DMS114 treated with DMSO at 0.1 percent for 48 hours (cell line): ENCODE results near the gene CPNE6.
"Not testable (repeated sequence)": the region's sequence is repeated elsewhere in the genome, so short reads cannot be mapped to it uniquely, and the experiment has no call there.

Experiments
- DNase-seq: peaks from one replicate; lab custom pipeline; 2025; ENCODE audit not compliant: unreplicated experiment; lab: John Stamatoyannopoulos, UW

Gene CPNE6

GRCh38 chr14:24102357-24103048 lies 31.1 kb downstream of the CPNE6 start:
- DNase-seq = no peak

DNA sequence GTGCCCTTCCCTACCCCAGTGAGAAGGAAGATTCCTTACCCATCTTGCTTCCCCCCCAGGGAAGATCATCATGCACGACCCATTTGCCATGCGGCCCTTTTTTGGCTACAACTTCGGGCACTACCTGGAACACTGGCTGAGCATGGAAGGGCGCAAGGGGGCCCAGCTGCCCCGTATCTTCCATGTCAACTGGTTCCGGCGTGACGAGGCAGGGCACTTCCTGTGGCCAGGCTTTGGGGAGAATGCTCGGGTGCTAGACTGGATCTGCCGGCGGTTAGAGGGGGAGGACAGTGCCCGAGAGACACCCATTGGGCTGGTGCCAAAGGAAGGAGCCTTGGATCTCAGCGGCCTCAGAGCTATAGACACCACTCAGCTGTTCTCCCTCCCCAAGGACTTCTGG lies 32.1 kb downstream of the CPNE6 start:
- DNase-seq = no peak

GRCh38 chr14:24105609-24106239 lies 34.4 kb downstream of the CPNE6 start:
- not testable (repeated sequence) for DNase-seq

DNA sequence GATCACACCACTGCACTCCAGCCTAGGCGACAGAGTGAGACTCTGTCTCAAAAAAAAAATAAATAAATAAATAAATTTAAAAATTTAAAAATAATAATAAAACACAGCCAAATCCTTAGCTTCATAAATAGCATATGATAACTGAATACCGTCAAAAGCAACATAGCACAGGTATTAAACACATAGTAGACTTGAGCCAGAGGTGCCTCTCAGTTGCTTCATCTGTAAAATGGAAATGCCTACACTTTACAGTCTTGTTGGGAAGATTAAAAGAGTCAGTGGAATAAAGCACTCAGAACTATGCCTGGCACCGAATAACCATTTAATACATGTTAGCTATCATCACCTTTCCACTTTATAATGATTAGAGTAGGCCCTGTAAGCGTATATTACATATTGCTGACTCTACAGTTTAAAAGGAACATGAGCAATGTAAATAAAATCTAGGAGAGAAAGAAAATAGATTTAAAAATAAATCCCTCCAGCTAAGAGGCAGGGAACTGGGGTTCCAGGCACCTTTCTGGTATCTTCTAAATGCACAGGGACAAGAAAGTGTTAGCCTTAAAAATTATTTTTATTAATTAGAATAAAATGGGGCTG lies 35.4 kb downstream of the CPNE6 start:
- DNase-seq = no peak

DNA sequence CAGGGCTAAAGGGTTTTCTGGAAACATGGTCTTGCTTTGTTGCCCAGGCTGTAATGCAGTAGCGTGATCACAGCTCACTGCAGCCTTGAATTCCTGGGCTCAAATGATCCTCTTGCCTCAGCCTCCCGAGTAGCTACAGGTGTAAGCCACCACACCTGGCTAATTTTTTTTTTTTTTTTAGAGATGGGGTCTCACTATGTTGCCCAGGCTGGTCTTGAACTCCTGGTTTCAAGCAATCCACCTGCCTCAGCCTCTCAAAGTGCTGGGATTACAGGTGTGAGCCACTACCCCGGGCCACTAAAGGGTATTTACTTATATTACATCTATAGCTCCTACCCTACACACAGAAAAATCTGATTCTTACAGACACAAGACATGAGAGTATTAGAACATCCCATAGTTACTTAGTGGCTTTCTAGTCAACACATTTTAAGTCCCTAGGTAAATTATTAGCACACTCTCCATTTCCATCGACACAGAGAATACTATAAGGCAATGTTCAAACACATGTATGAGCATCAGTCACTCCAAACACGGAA lies 37.0 kb downstream of the CPNE6 start:
- no peak for DNase-seq

- no peak for DNase-seq
Observed at GRCh38 chr14:24110060-24110459, 38.7 kb downstream of the CPNE6 start.

- DNase-seq = no peak
Observed at GRCh38 chr14:24110523-24110922, 39.2 kb downstream of the CPNE6 start.

GRCh38 chr14:24113379-24113800 lies 42.0 kb downstream of the CPNE6 start:
- DNase-seq = no peak

DNA sequence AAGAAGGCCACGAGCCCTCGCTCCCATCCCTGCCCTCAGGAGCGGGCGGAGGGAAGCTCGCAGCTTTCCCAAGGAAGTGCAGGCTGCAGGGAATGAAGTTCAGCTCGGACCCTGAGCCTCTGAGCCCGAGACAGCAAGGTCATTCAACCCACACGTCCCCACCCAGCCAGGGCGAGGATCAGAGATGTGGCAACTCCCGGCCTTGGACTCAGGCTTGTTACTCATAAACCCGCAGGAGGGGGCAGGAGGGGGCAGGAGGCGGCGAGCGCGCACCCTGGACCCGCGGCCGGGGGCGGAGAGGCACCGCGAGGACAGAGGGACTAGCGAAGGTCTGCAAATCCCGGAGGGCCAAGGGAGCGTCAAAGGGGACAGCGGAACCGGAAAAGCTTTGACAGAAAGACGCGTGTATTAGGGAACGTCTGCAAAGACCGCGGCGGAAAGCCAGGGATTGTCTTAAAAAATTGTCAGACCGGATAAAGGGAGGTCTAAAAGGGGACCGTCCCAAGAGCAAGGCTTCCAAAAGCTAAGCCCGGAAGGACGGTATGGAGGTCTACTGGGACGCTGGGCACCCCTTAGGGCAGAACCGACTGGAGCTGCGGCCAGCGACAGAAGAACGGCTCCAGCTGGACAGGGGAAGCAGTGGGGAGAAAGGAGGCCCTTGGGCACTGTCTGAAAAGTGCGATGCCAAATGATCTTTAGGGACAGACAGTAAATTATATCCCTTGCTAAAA lies 42.6 kb downstream of the CPNE6 start:
- peak; percentile 79 for DNase-seq

GRCh38 chr14:24114532-24115421 lies 43.4 kb downstream of the CPNE6 start, which contains the start of the genes DCAF11 and NRL:
DCAF11 (plus strand) TSS chr14:24114777; CDS start chr14:24115595, 818 bp downstream.
NRL (minus strand) TSS chr14:24114949; CDS start chr14:24082848, 32,101 bp downstream.
- peak; percentile 97 for DNase-seq

GRCh38 chr14:24115422-24116127 lies 44.2 kb downstream of the CPNE6 start:
- no peak for DNase-seq

DNA sequence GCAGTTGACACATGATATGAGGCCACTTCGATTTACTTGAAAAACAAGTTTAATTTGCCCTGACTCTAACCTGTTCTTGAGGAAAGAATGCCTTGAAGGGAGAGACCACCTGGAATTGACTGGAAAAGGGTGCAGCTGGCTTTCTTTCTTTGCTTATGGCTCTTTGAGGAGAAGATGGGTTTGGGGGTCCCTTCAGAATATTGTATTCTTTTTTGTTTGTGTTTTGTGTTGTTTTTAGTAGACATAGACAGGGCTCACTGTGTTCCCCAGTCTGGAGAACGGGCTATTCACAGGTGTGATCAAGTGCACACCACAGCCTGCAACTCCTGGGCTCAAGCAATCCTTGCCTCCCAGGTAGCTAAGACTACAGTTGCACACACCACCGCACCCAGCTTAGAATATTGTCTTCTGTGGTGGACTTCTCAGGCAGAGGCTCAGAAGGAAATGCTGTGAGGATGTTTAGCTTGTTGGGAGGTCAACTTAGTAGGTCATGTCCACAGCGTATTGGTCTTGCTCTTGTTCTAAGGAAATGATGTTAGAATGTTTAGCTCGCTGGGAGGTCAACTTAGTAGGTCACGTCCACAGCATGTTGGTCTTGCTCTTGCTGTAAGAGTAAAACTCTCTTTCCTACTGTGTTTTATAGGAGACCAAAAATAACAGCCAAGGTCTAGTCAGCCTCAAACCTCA lies 44.9 kb downstream of the CPNE6 start:
- DNase-seq = no peak

GRCh38 chr14:24117179-24117578 lies 45.8 kb downstream of the CPNE6 start:
- DNase-seq = no peak

DNA sequence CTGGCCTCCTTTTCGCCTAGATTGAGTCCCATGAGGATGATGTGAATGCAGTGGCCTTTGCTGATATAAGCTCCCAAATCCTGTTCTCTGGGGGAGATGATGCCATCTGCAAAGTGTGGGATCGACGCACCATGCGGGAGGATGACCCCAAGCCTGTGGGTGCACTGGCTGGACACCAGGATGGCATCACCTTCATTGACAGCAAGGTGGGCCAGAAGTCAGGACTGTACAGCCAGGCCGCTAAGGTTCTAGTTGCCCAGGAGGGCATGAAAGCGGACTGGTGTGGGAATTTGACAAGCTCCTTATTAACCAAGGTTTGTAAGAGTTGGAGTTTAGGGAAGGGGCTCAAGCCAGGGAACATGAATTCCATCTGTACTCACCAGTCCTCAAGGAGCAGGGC lies 48.3 kb downstream of the CPNE6 start:
- DNase-seq = no peak

DNA sequence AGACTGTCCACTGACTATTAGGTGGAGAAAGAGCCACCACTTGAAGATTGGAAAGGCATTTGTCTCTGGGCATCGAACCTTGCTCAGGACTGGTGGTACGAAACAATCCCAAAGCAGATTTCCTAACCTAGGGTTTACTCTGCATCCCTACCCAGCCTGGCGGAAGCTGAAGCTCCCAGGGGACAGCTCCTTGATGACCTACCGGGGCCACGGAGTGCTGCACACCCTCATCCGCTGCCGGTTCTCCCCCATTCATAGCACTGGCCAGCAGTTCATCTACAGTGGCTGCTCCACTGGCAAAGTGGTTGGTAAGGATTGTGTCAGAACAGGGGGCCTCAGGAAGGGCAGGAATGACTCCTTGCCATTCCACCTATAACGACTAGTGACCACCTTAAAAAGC lies 49.8 kb downstream of the CPNE6 start:
- no peak for DNase-seq

DNA sequence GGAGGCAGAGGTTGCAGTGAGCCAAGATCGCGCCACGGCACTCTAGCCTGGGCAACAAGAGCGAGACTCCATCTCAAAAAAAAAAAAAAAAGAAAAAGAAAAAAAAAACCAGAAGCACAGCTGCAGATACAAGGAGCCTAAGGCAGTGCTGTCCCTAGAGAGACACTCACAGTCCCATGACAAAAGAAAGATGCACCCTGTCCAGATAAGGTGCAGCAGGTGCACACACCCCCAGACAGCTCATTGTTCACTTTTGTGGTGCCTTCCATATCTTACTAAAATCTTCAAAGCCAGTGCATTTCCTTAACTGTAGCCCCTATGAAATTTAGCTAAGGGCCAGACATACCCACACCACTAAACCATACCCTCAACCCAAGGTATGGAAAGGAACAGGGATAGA lies 51.1 kb downstream of the CPNE6 start:
- DNase-seq = no peak

DNA sequence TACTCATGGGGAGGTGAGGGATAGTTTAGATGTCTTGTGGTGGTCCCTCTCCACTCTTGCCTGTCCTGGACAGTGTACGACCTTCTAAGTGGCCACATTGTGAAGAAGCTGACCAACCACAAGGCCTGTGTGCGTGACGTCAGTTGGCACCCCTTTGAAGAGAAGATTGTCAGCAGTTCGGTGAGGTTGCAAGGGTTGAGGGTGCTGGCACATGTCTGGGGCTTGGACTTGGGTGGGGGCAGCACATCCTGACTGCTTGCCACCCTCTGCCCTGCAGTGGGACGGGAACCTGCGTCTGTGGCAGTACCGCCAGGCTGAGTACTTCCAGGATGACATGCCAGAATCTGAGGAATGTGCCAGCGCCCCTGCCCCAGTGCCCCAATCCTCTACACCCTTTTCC lies 51.5 kb downstream of the CPNE6 start:
- DNase-seq = no peak

DNA sequence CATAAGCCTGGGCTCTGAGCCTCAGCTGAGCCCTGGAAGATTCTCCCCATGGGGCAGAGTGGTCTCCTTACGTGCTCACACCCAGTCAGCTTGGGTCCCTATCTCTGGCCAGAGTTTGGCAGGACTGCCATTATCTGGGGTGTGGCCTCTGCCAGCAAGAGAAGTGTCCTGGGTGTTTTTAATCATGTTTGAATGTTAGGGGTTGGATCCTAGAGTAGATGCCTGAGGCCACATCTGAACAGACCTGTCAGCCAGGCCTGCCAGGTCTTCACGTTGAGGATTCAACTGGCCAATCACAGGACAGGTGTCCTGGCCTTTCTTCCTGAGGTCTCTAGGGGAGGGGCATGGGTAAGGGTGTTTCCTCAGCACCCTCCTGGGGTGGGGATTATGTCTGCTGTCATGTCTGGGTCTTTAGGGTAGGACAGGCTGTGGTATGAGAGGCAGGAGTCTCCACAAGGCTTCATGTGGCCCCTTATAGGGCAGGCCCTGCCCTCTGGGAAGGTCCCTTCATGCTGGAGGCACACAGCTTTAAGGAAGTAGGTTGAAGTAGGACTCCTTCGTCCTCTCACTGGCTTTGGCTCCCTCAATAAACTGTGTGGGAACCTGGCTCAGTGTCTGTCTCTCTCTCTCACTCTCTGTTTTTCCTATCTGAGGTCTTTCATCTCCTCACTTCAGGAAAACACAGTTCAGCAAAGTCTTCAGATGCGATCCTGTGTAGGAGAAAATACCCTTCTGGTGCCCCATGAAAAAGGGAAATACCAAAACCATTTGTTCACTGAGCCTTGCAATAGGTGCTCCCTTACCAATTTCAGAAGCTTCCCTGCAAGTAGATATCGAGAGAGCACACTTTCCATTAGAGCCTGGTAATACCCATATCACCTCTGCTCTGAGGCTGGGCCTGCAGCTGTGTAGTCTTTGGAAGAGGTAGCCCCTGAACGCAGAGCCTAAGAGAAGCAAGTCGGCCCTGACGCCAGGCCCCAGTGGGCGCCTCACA lies 52.4 kb downstream of the CPNE6 start:
- no peak for DNase-seq
